Hepatocyte (in vitro differentiated cells): ENCODE results near the gene NPHP1.
"Not testable (repeated sequence)": the region's sequence is repeated elsewhere in the genome, so short reads cannot be mapped to it uniquely, and the experiment has no call there.

Experiments used
- CTCF ChIP-seq: fragments of 200-600 bp; sonication (generic); IDR thresholded peaks from 2 replicates; pipeline ENCODE4 v1.5.1; 2016; ENCODE audit warnings: antibody characterized with exemption, mild to moderate bottlenecking; ENCODE audit not compliant: poor library complexity
- EZH2 ChIP-seq: fragments of 200-600 bp; sonication (generic); IDR thresholded peaks from 2 replicates; pipeline ENCODE4 v1.6.1; 2016; ENCODE audit warnings: antibody characterized with exemption, mild to moderate bottlenecking, borderline replicate concordance
- EZH2phosphoT487 ChIP-seq: fragments of 200-600 bp; sonication (generic); IDR thresholded peaks from one replicate; pipeline ENCODE4 v1.6.1; 2018; ENCODE audit warnings: antibody characterized with exemption, mild to moderate bottlenecking, low read depth, moderate library complexity; ENCODE audit not compliant: unreplicated experiment, severe bottlenecking

GRCh38 chr2:110075896-110076295, 128.9 kb downstream of the NPHP1 start:
- TF ChIP-seq CTCF, EZH2, EZH2phosphoT487: not testable (repeated sequence)
